Endothelial cell (in vitro differentiated cells): ENCODE measurements around the gene NEDD4L. TPM values are rescaled to one million over a fixed set of nuclear protein-coding genes. Genes with fewer than 3 reads are reported as not detected.

Source experiments
- DNase-seq: peaks from one replicate; pipeline ENCODE4 v3.0.0; 2021; ENCODE audit warnings: low spot score
- H3K27ac Mint-ChIP-seq: one replicate; pipeline ENCODE4 v1.8.0; 2021; ENCODE audit warnings: mixed read lengths, inconsistent platforms; ENCODE audit not compliant: unreplicated experiment
- H3K27me3 Mint-ChIP-seq: one replicate; pipeline ENCODE4 v1.8.0; 2021; ENCODE audit warnings: mild to moderate bottlenecking, moderate library complexity, mixed read lengths, inconsistent platforms; ENCODE audit not compliant: unreplicated experiment
- H3K36me3 Mint-ChIP-seq: one replicate; pipeline ENCODE4 v1.8.0; 2021; ENCODE audit warnings: mild to moderate bottlenecking, low read depth, mixed read lengths, inconsistent platforms; ENCODE audit not compliant: unreplicated experiment
- H3K4me1 Mint-ChIP-seq: one replicate; pipeline ENCODE4 v1.8.0; 2021; ENCODE audit warnings: mild to moderate bottlenecking, mixed read lengths, inconsistent platforms; ENCODE audit not compliant: unreplicated experiment
- H3K4me3 Mint-ChIP-seq: one replicate; pipeline ENCODE4 v1.8.0; 2021; ENCODE audit warnings: mild to moderate bottlenecking, mixed read lengths, inconsistent platforms; ENCODE audit not compliant: unreplicated experiment
- H3K9me3 Mint-ChIP-seq: one replicate; pipeline ENCODE4 v1.8.0; 2021; ENCODE audit warnings: mixed read lengths, inconsistent platforms; ENCODE audit not compliant: unreplicated experiment
- CTCF ChIP-seq: fragments of 200-600 bp; sonication (generic); IDR thresholded peaks from one replicate; pipeline ENCODE4 v1.5.0; 2021; ENCODE audit warnings: antibody characterized with exemption; ENCODE audit not compliant: unreplicated experiment
- total RNA-seq: library from RNA; stranded (reverse); fragmentation: NEBNext Ultra II Directional; extraction: Animal tissue kit (Norgen Biotek cat#: 25700); gene quantifications from one replicate; pipeline ENCODE4 v1.2.1, GENCODE V29; 2021; ENCODE audit not compliant: unreplicated experiment

NEDD4L gene
- total RNA-seq, 1 donor from 2014 or later: 42.8 TPM

- TF ChIP-seq CTCF: no peak
- Mint-ChIP-seq H3K27ac (peak overlapping the region; percentile 11), H3K9me3 (no peaks in the 10 kb centered on the region), H3K4me3 (no peak overlapping the region), H3K36me3 (no peaks in the 10 kb centered on the region), H3K4me1 (peaks cover 35% of the 10 kb centered on the region), H3K27me3 (peaks cover 4% of the 10 kb centered on the region)
- no peak for DNase-seq
Measured at GRCh38 chr18:58213440-58213839, 169.4 kb downstream of the NEDD4L start.

GRCh38 chr18:58215011-58215410 is 171.0 kb downstream of the NEDD4L start:
- peaks cover 27% of the 10 kb centered on the region for H3K4me1 Mint-ChIP-seq

GRCh38 chr18:58216071-58216481 is 172.1 kb downstream of the NEDD4L start:
- H3K9me3 Mint-ChIP-seq: no peaks in the 10 kb centered on the region
- no peak overlapping the region for H3K4me3 Mint-ChIP-seq
- H3K4me1 Mint-ChIP-seq: peaks cover 35% of the 10 kb centered on the region
- peak overlapping the region; percentile 3 for H3K27ac Mint-ChIP-seq
- DNase-seq: no peak
- peaks cover 4% of the 10 kb centered on the region for H3K27me3 Mint-ChIP-seq
- no peak for TF ChIP-seq CTCF
- H3K36me3 Mint-ChIP-seq: no peaks in the 10 kb centered on the region

More at GRCh38 chr18:58215011-58215410, 171.0 kb downstream of the NEDD4L start:
- Mint-ChIP-seq H3K27ac (no peak overlapping the region), H3K36me3 (no peaks in the 10 kb centered on the region), H3K4me3 (no peak overlapping the region), H3K9me3 (no peaks in the 10 kb centered on the region), H3K27me3 (peaks cover 4% of the 10 kb centered on the region)
- no peak for TF ChIP-seq CTCF
- DNase-seq: no peak

- no peak for DNase-seq
- TF ChIP-seq CTCF: no peak
- no peak overlapping the region for H3K4me3 Mint-ChIP-seq
- no peaks in the 10 kb centered on the region for H3K9me3 Mint-ChIP-seq
- H3K27me3 Mint-ChIP-seq: peaks cover 4% of the 10 kb centered on the region
- H3K4me1 Mint-ChIP-seq: peaks cover 41% of the 10 kb centered on the region
- H3K36me3 Mint-ChIP-seq: no peaks in the 10 kb centered on the region
- no peak overlapping the region for H3K27ac Mint-ChIP-seq
Measured at GRCh38 chr18:58217052-58217451, 173.0 kb downstream of the NEDD4L start.

GRCh38 chr18:58218117-58218516 is 174.1 kb downstream of the NEDD4L start:
- H3K9me3 Mint-ChIP-seq: no peaks in the 10 kb centered on the region
- peaks cover 52% of the 10 kb centered on the region for H3K4me1 Mint-ChIP-seq
- no peak overlapping the region for H3K27ac Mint-ChIP-seq
- H3K36me3 Mint-ChIP-seq: no peaks in the 10 kb centered on the region
- no peak for DNase-seq
- peaks cover 4% of the 10 kb centered on the region for H3K27me3 Mint-ChIP-seq
- H3K4me3 Mint-ChIP-seq: no peak overlapping the region
- TF ChIP-seq CTCF: no peak
